Muscle of back (tissue), 11 donors: ENCODE measurements around the gene TNP2. TPM values are rescaled to one million over a fixed set of nuclear protein-coding genes. Genes with fewer than 3 reads are reported as not detected.
"Not testable (repeated sequence)": the region's sequence is repeated elsewhere in the genome, so short reads cannot be mapped to it uniquely, and the experiment has no call there.

Source experiments
- DNase-seq, 3 donors: peaks; one replicate each; pipeline versions ENCODE4 v3.0.0 to v3.0.0-alpha.2; 2013
- polyA plus RNA-seq, 10 donors: library from polyadenylated mRNA; unstranded; fragments of 120-200 nt; gene quantifications; one replicate each; pipeline ENCODE4 v1.2.1, GENCODE V29; 2013; ENCODE audit not compliant: insufficient read length in 10 of 10

TNP2 gene
- polyA plus RNA-seq, 10 donors: not detected

GRCh38 chr16:11224096-11224893, 44.8 kb downstream of the TNP2 start:
- DNase-seq: peak in 1 of 3 donors; percentile 43

- not testable (repeated sequence) for DNase-seq
Measured at GRCh38 chr16:11220507-11220906, 48.6 kb downstream of the TNP2 start.

- no peak for DNase-seq
Measured at GRCh38 chr16:11219178-11219577, 49.9 kb downstream of the TNP2 start.

- DNase-seq: no peak
Measured at GRCh38 chr16:11218604-11218962, 50.5 kb downstream of the TNP2 start.

Other genes with a start within 250 kb of the TNP2 start
- 1 to 10 TPM; 1.2 to 3.4 (median 2.3) TPM for gene SOCS1, start 13.1 kb downstream of the TNP2 start, polyA plus RNA-seq
- not detected for gene PRM3, start 4.3 kb upstream of the TNP2 start, polyA plus RNA-seq
- not detected for gene PRM2, start 7.2 kb upstream of the TNP2 start, polyA plus RNA-seq
- not detected for gene PRM1, start 12.0 kb upstream of the TNP2 start, polyA plus RNA-seq
- 10 to 100 TPM in 3 of 10 donors, 1 to 10 TPM in 7; 6.6 to 12.7 (median 9.0) TPM for gene RMI2, start 76.1 kb upstream of the TNP2 start, polyA plus RNA-seq